Astrocyte (in vitro differentiated cells and primary cell): ENCODE results near the gene ERLIN1. TPM values are rescaled to one million over a fixed set of nuclear protein-coding genes. Genes with fewer than 3 reads are reported as not detected.

Experiments used
- DNase-seq: peaks from one replicate; pipeline ENCODE4 v3.0.0-alpha.2; 2010; ENCODE audit warnings: low read depth
- FAIRE-seq: peaks from 2 replicates; lab custom pipeline; 2011; peaks lifted over from hg19 to GRCh38; lab: Jason Lieb, UNC
- H2AFZ ChIP-seq: 2 replicates; pipeline ENCODE4 v1.6.0; 2012; ENCODE audit warnings: low read depth, low read length, inconsistent platforms
- H3K27ac ChIP-seq: 2 replicates; pipeline ENCODE4 v1.5.1; 2011; ENCODE audit warnings: low read depth, low read length, inconsistent platforms
- H3K27me3 ChIP-seq: 2 replicates; pipeline ENCODE4 v1.6.0; 2011; ENCODE audit warnings: low read length, inconsistent platforms; ENCODE audit not compliant: insufficient read depth
- H3K36me3 ChIP-seq: 2 replicates; pipeline ENCODE4 v1.5.1; 2011; ENCODE audit warnings: low read length, inconsistent platforms; ENCODE audit not compliant: insufficient read depth
- H3K4me1 ChIP-seq: 2 replicates; pipeline ENCODE4 v1.5.1; 2011; ENCODE audit warnings: low read length, inconsistent platforms; ENCODE audit not compliant: insufficient read depth
- H3K4me2 ChIP-seq: 2 replicates; pipeline ENCODE4 v1.6.0; 2012; ENCODE audit warnings: low read length, inconsistent platforms
- H3K4me3 ChIP-seq: 2 replicates; pipeline ENCODE4 v1.5.1; 2011; ENCODE audit warnings: low read depth, mild to moderate bottlenecking, low read length, inconsistent platforms; ENCODE audit not compliant: insufficient read depth
- H3K79me2 ChIP-seq: 2 replicates; pipeline ENCODE4 v1.6.0; 2012; ENCODE audit warnings: mild to moderate bottlenecking, low read length, inconsistent platforms; ENCODE audit not compliant: insufficient read depth
- H3K9ac ChIP-seq: 2 replicates; pipeline ENCODE4 v1.6.0; 2012; ENCODE audit warnings: mild to moderate bottlenecking, low read length, inconsistent platforms
- H3K9me3 ChIP-seq: 2 replicates; pipeline ENCODE4 v1.5.1; 2012; ENCODE audit warnings: low read depth, mild to moderate bottlenecking, low read length, inconsistent platforms; ENCODE audit not compliant: insufficient read depth
- H4K20me1 ChIP-seq: 2 replicates; pipeline ENCODE4 v1.6.0; 2012; ENCODE audit warnings: low read length, inconsistent platforms; ENCODE audit not compliant: insufficient read depth
- H3K27ac Mint-ChIP-seq: one replicate; pipeline ENCODE4 v1.8.0; 2021; ENCODE audit warnings: mild to moderate bottlenecking, mixed read lengths; ENCODE audit not compliant: unreplicated experiment
- H3K27me3 Mint-ChIP-seq: one replicate; pipeline ENCODE4 v1.8.0; 2021; ENCODE audit warnings: low read depth, mixed read lengths; ENCODE audit not compliant: unreplicated experiment
- H3K36me3 Mint-ChIP-seq: one replicate; pipeline ENCODE4 v1.8.0; 2021; ENCODE audit warnings: low read depth, mixed read lengths; ENCODE audit not compliant: unreplicated experiment
- H3K4me1 Mint-ChIP-seq: one replicate; pipeline ENCODE4 v1.8.0; 2021; ENCODE audit warnings: low read depth, mixed read lengths; ENCODE audit not compliant: unreplicated experiment
- H3K4me3 Mint-ChIP-seq: one replicate; pipeline ENCODE4 v1.8.0; 2021; ENCODE audit warnings: mild to moderate bottlenecking, moderate library complexity, mixed read lengths; ENCODE audit not compliant: unreplicated experiment
- H3K9me3 Mint-ChIP-seq: one replicate; pipeline ENCODE4 v1.8.0; 2021; ENCODE audit warnings: mild to moderate bottlenecking, mixed read lengths; ENCODE audit not compliant: unreplicated experiment
- EZH2 ChIP-seq: IDR thresholded peaks from 2 replicates; pipeline ENCODE4 v1.6.1; 2012; ENCODE audit warnings: mild to moderate bottlenecking, low read length, inconsistent platforms; ENCODE audit not compliant: insufficient read depth
- total RNA-seq: library from RNA; stranded (reverse); gene quantifications from 2 replicates; pipeline ENCODE4 v1.2.1, GENCODE V29; 2021
- TF ChIP-seq, protein P1 (sequence below): IDR thresholded peaks from 2 replicates; pipeline ENCODE4 v1.5.1; 2011; ENCODE audit warnings: low read depth, mild to moderate bottlenecking, inconsistent platforms, low read length, moderate library complexity; ENCODE audit not compliant: insufficient read depth

ERLIN1 gene
- total RNA-seq, 1 donor from 2014 or later, result 22.7 TPM

DNA sequence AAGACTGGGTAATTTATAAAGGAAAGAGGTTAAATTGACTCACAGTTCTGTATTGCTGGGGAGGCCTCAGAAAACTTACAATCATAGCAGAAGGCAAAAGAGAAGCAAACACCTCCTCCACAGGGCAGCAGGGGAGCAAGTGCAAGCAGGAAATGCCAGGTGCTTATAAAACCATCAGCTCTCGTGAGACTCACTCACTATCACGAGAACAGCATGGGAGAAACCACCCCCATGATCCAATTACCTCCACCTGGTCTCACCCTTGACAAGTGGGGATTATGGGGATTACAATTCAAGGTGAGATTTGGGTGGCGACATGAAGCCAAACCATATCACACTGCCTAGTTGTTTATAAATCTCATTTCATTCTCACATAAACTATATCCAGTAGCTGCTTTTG lies 76.2 kb downstream of the ERLIN1 start:
- no peak for FAIRE-seq
- H3K36me3 ChIP-seq, result no peaks in the 10 kb centered on the region
- peaks cover 2% of the 10 kb centered on the region for H3K27me3 Mint-ChIP-seq
- no peaks in the 10 kb centered on the region for H4K20me1 ChIP-seq
- H3K4me2 ChIP-seq, result no peak overlapping the region
- H3K9me3 ChIP-seq, result no peaks in the 10 kb centered on the region
- no peaks in the 10 kb centered on the region for H3K36me3 Mint-ChIP-seq
- no peaks in the 10 kb centered on the region for H3K79me2 ChIP-seq
- no peak overlapping the region for H3K4me3 Mint-ChIP-seq
- H3K9me3 Mint-ChIP-seq, result peaks cover 1% of the 10 kb centered on the region
- H2AFZ ChIP-seq, result no peak overlapping the region
- no peak overlapping the region for H3K4me3 ChIP-seq
- TF ChIP-seq, protein P1, sequence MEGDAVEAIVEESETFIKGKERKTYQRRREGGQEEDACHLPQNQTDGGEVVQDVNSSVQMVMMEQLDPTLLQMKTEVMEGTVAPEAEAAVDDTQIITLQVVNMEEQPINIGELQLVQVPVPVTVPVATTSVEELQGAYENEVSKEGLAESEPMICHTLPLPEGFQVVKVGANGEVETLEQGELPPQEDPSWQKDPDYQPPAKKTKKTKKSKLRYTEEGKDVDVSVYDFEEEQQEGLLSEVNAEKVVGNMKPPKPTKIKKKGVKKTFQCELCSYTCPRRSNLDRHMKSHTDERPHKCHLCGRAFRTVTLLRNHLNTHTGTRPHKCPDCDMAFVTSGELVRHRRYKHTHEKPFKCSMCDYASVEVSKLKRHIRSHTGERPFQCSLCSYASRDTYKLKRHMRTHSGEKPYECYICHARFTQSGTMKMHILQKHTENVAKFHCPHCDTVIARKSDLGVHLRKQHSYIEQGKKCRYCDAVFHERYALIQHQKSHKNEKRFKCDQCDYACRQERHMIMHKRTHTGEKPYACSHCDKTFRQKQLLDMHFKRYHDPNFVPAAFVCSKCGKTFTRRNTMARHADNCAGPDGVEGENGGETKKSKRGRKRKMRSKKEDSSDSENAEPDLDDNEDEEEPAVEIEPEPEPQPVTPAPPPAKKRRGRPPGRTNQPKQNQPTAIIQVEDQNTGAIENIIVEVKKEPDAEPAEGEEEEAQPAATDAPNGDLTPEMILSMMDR, result no peak
- no peak for TF ChIP-seq EZH2
- no peak overlapping the region for H3K27ac Mint-ChIP-seq
- H3K9ac ChIP-seq, result no peak overlapping the region
- H3K4me1 Mint-ChIP-seq, result no peaks in the 10 kb centered on the region
- H3K27me3 ChIP-seq, result peaks cover 9% of the 10 kb centered on the region
- no peak for DNase-seq
- no peak overlapping the region for H3K27ac ChIP-seq
- no peaks in the 10 kb centered on the region for H3K4me1 ChIP-seq

DNA sequence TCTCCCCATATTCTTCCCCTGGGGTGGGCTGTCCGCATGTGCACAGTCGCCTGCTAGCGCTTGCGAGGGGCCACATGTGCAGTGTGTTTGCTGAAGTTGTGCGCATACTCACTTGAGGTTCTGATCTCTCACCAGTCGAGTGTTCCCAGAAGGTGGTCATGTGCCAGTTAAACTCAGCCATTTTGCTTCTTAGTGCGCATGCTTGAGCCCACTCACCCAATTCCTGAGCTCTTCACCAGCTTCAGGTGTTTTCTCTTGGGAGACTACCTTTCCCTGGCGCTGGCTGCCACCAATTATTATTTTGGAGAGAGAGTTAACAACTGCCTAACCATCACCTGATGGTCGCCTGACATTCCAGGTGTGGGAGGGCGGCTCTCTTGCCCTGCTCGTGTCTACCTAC lies 79.0 kb downstream of the ERLIN1 start:
- no peaks in the 10 kb centered on the region for H3K79me2 ChIP-seq
- Mint-ChIP-seq H3K36me3 (peaks cover 2% of the 10 kb centered on the region), H3K27ac (no peak overlapping the region), H3K4me3 (no peak overlapping the region), H3K27me3 (no peaks in the 10 kb centered on the region), H3K4me1 (no peaks in the 10 kb centered on the region), H3K9me3 (peaks cover 12% of the 10 kb centered on the region)
- H3K36me3 ChIP-seq, result no peaks in the 10 kb centered on the region
- no peaks in the 10 kb centered on the region for H3K9me3 ChIP-seq
- TF ChIP-seq, protein P1, result no peak
- TF ChIP-seq EZH2, result no peak
- no peak overlapping the region for H3K9ac ChIP-seq
- H3K4me2 ChIP-seq, result no peak overlapping the region
- no peaks in the 10 kb centered on the region for H4K20me1 ChIP-seq
- FAIRE-seq (no peak), DNase-seq (no peak)
- H3K4me1 ChIP-seq, result no peaks in the 10 kb centered on the region
- H3K4me3 ChIP-seq, result no peak overlapping the region
- no peak overlapping the region for H2AFZ ChIP-seq
- H3K27ac ChIP-seq, result no peak overlapping the region
- peaks cover 7% of the 10 kb centered on the region for H3K27me3 ChIP-seq

DNA sequence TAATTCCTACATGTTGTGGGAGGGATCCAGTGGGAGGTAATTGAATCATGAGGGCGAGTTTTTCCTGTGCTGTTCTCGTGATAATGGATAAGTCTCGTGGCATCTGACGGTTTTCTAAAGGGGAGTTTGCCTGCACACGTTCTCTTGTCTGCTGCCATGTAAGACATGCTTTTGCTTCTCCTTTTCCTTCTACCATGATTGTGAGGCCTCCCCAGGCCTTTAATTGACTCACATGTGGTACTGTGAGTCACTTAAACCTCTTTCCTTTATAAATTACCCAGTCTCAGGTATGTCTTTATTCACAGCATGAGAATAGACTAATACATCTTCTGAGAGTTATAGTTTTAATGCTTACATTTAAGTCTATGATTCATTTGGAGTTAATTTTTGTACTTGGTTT lies 81.5 kb downstream of the ERLIN1 start:
- Mint-ChIP-seq H3K27ac (no peak overlapping the region), H3K4me1 (no peaks in the 10 kb centered on the region), H3K27me3 (no peaks in the 10 kb centered on the region), H3K9me3 (peaks cover 12% of the 10 kb centered on the region), H3K4me3 (no peak overlapping the region), H3K36me3 (peaks cover 2% of the 10 kb centered on the region)
- Histone ChIP-seq H3K4me2 (no peak overlapping the region), H3K9ac (no peak overlapping the region), H3K9me3 (no peaks in the 10 kb centered on the region), H3K4me3 (no peak overlapping the region), H3K4me1 (no peaks in the 10 kb centered on the region), H3K27ac (no peak overlapping the region), H2AFZ (no peak overlapping the region), H3K36me3 (no peaks in the 10 kb centered on the region), H3K79me2 (no peaks in the 10 kb centered on the region), H3K27me3 (peaks cover 7% of the 10 kb centered on the region), H4K20me1 (no peaks in the 10 kb centered on the region)
- FAIRE-seq (no peak), DNase-seq (no peak)
- no peak for TF ChIP-seq EZH2
- TF ChIP-seq, protein P1, result no peak
